HL-60 (cell line): ENCODE measurements around the gene GADD45G.

Source experiments
- DNase-seq, 2 experiments: peaks; one replicate each; pipeline ENCODE4 v3.0.0-alpha.2; 2010 to 2020; ENCODE audit warnings: low read depth in 1 of 2, low spot score in 1 of 2
- H3K27ac ChIP-seq: fragments of 250-450 bp; sonication (Bioruptor Pico); replicated peaks from 2 replicates; pipeline ENCODE4 v1.5.1; 2020; ENCODE audit warnings: mild to moderate bottlenecking, moderate library complexity
- H3K27me3 ChIP-seq: fragments of 250-450 bp; sonication (Bioruptor Pico); 2 replicates; pipeline ENCODE4 v1.5.1; 2021; ENCODE audit warnings: mild to moderate bottlenecking, moderate library complexity; ENCODE audit not compliant: insufficient read depth, poor library complexity, severe bottlenecking
- H3K4me3 ChIP-seq: replicated peaks from 2 replicates; pipeline ENCODE4 v1.5.1; 2011; ENCODE audit warnings: mild to moderate bottlenecking, control low read depth, low read length; ENCODE audit not compliant: insufficient read depth
- CTCF ChIP-seq: IDR thresholded peaks from one replicate; pipeline ENCODE4 v1.5.1; 2011; ENCODE audit warnings: low read length, control low read depth, inconsistent platforms; ENCODE audit not compliant: insufficient read depth
- GABPA ChIP-seq: IDR thresholded peaks from 2 replicates; pipeline ENCODE4 v1.6.1; 2012; ENCODE audit warnings: low read depth
- POLR2AphosphoS5 ChIP-seq: IDR thresholded peaks from 2 replicates; pipeline ENCODE4 v1.6.1; 2012; ENCODE audit warnings: low read depth
- REST ChIP-seq: IDR thresholded peaks from 2 replicates; pipeline ENCODE4 v1.6.1; 2012; ENCODE audit warnings: low read depth; ENCODE audit not compliant: insufficient replicate concordance
- SPI1 ChIP-seq: IDR thresholded peaks from 2 replicates; pipeline ENCODE4 v1.6.1; 2012; ENCODE audit warnings: low read depth, mild to moderate bottlenecking, borderline replicate concordance

Gene GADD45G

GRCh38 chr9:89588271-89588879, 16.4 kb upstream of the GADD45G start:
- no peak for DNase-seq
- Histone ChIP-seq H3K27me3 (no peaks in the 10 kb centered on the region), H3K27ac (no peak overlapping the region), H3K4me3 (no peak overlapping the region)
- TF ChIP-seq REST: no peak

GRCh38 chr9:89590415-89590814, 14.4 kb upstream of the GADD45G start:
- TF ChIP-seq SPI1 (no peak), POLR2AphosphoS5 (no peak), GABPA (no peak), REST (no peak), CTCF (no peak)
- Histone ChIP-seq H3K27me3 (no peaks in the 10 kb centered on the region), H3K4me3 (no peak overlapping the region), H3K27ac (no peak overlapping the region)
- no peak for DNase-seq

- no peaks in the 10 kb centered on the region for H3K27me3 ChIP-seq
- no peak for DNase-seq
- TF ChIP-seq SPI1 (no peak), POLR2AphosphoS5 (no peak), GABPA (no peak), CTCF (no peak), REST (no peak)
- no peak overlapping the region for H3K27ac ChIP-seq
- no peak overlapping the region for H3K4me3 ChIP-seq
Measured at GRCh38 chr9:89591274-89592212, 13.3 kb upstream of the GADD45G start.
